ENCODE measurements around the gene SLC35E3. TPM values are rescaled to one million over a fixed set of nuclear protein-coding genes. Genes with fewer than 3 reads are reported as not detected.
A peak's percentile ranks its signal among the peaks of the same experiment; 100 is the strongest.

SLC35E3 gene
- total and polyA plus RNA-seq, 2 of the 13 experiments (the other 11 are each of a cell fraction or from before 2014, with no cell fraction given), result 13.0 to 22.1 TPM

- TF ChIP-seq ZNF17 (CRISPR knock-in tag; IDR thresholded peaks at IDR 0.05) (no peak), THRA (CRISPR knock-in tag; IDR thresholded peaks at IDR 0.05; ENCODE audit: borderline replicate concordance) (no peak), ZFP82 (CRISPR knock-in tag; IDR thresholded peaks at IDR 0.05; ENCODE audit: borderline replicate concordance) (no peak), ZNF30 (CRISPR knock-in tag; IDR thresholded peaks at IDR 0.05) (no peak), MLLT10 (CRISPR knock-in tag; IDR thresholded peaks at IDR 0.05) (no peak), ZNF446 (CRISPR knock-in tag; IDR thresholded peaks at IDR 0.05) (no peak), HNRNPUL1 (IDR thresholded peaks at IDR 0.05; ENCODE audit: low read depth, low read length) (no peak), ZNF503 (CRISPR knock-in tag; IDR thresholded peaks at IDR 0.05) (no peak), SALL1 (CRISPR knock-in tag; IDR thresholded peaks at IDR 0.05) (peak; percentile 73; the same call in 1 of the 2 replicates), ZNF546 (CRISPR knock-in tag; conservative IDR thresholded peaks at IDR 0.05) (no peak; the same call in 1 of the 2 replicates), MAFF (IDR thresholded peaks at IDR 0.05; ENCODE audit: low read depth, low read length) (no peak), NR2F2 (IDR thresholded peaks at IDR 0.05; ENCODE audit: borderline replicate concordance, low read depth) (no peak; the same call in 1 of the 2 replicates), ZNF879 (CRISPR knock-in tag; IDR thresholded peaks at IDR 0.05) (no peak), ZNF747 (CRISPR knock-in tag; IDR thresholded peaks at IDR 0.05; ENCODE audit: borderline replicate concordance) (peak; percentile 85; the same call in 1 of the 2 replicates), CENPBD1 (CRISPR knock-in tag; IDR thresholded peaks at IDR 0.05; ENCODE audit: borderline replicate concordance, low read depth) (no peak), ZBED4 (CRISPR knock-in tag; IDR thresholded peaks at IDR 0.05; ENCODE audit: borderline replicate concordance) (no peak; the same call in 1 of the 2 replicates)
- TF ChIP-seq, protein P1, sequence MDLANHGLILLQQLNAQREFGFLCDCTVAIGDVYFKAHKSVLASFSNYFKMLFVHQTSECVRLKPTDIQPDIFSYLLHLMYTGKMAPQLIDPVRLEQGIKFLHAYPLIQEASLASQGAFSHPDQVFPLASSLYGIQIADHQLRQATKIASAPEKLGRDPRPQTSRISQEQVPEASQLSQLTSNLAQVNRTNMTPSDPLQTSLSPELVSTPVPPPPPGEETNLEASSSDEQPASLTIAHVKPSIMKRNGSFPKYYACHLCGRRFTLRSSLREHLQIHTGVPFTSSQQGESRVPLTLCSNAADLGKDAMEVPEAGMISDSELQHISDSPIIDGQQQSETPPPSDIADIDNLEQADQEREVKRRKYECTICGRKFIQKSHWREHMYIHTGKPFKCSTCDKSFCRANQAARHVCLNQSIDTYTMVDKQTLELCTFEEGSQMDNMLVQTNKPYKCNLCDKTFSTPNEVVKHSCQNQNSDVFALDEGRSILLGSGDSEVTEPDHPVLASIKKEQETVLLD (CRISPR knock-in tag; IDR thresholded peaks at IDR 0.05; ENCODE audit: low read depth), result no peak
- TF ChIP-seq, protein P2, sequence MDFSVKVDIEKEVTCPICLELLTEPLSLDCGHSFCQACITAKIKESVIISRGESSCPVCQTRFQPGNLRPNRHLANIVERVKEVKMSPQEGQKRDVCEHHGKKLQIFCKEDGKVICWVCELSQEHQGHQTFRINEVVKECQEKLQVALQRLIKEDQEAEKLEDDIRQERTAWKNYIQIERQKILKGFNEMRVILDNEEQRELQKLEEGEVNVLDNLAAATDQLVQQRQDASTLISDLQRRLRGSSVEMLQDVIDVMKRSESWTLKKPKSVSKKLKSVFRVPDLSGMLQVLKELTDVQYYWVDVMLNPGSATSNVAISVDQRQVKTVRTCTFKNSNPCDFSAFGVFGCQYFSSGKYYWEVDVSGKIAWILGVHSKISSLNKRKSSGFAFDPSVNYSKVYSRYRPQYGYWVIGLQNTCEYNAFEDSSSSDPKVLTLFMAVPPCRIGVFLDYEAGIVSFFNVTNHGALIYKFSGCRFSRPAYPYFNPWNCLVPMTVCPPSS (IDR thresholded peaks at IDR 0.05), result no peak
These were observed at the start of gene SLC35E3 (continued) for GRCh38 chr12:68745904-68746571.

Data from HepG2 (cell line).